ENCODE data around the gene GATA3.
"Not testable (repeated sequence)": the region's sequence is repeated elsewhere in the genome, so short reads cannot be mapped to it uniquely, and the experiment has no call there.

Gene GATA3

GRCh38 chr10:8054494-8055407 lies at the start of gene GATA3:
Gene GATA3 (plus strand): TSS chr10:8054688. CDS start chr10:8055656, 968 bp downstream.
- H3K4me1 Mint-ChIP-seq (ENCODE audit: low read depth), result peaks cover 54% of the 10 kb centered on the region
- no peaks in the 10 kb centered on the region for H3K9me3 Mint-ChIP-seq (ENCODE audit: low read depth)
- H3K27ac Mint-ChIP-seq, result peak within 1 kb of the TSS; percentile 97
- H3K27me3 Mint-ChIP-seq, result peaks cover 10% of the 10 kb centered on the region
- peaks cover 13% of the 10 kb centered on the region for H3K36me3 Mint-ChIP-seq
- peak within 1 kb of the TSS; percentile 98 for H3K4me3 Mint-ChIP-seq

GRCh38 chr10:8006274-8006999 lies 48.1 kb upstream of the GATA3 start:
- Mint-ChIP-seq H3K27me3 (no peaks in the 10 kb centered on the region), H3K4me1 (ENCODE audit: low read depth) (no peaks in the 10 kb centered on the region), H3K4me3 (no peak overlapping the region), H3K36me3 (peaks cover 31% of the 10 kb centered on the region), H3K27ac (no peak overlapping the region), H3K9me3 (ENCODE audit: low read depth) (peaks cover 17% of the 10 kb centered on the region)

GRCh38 chr10:8009031-8009430 lies 45.5 kb upstream of the GATA3 start:
- Mint-ChIP-seq H3K36me3 (peaks cover 16% of the 10 kb centered on the region), H3K27me3 (no peaks in the 10 kb centered on the region), H3K27ac (no peak overlapping the region), H3K4me1 (ENCODE audit: low read depth) (no peaks in the 10 kb centered on the region), H3K4me3 (no peak overlapping the region), H3K9me3 (ENCODE audit: low read depth) (no peaks in the 10 kb centered on the region)

- no peaks in the 10 kb centered on the region for H3K9me3 Mint-ChIP-seq (ENCODE audit: low read depth)
- H3K27me3 Mint-ChIP-seq, result no peaks in the 10 kb centered on the region
- no peak overlapping the region for H3K27ac Mint-ChIP-seq
- peaks cover 16% of the 10 kb centered on the region for H3K36me3 Mint-ChIP-seq
- H3K4me1 Mint-ChIP-seq (ENCODE audit: low read depth), result no peaks in the 10 kb centered on the region
- H3K4me3 Mint-ChIP-seq, result no peak overlapping the region
Observed at GRCh38 chr10:8013006-8013405, 41.5 kb upstream of the GATA3 start.

- Mint-ChIP-seq H3K4me1 (ENCODE audit: low read depth) (peaks cover 2% of the 10 kb centered on the region), H3K36me3 (peaks cover 16% of the 10 kb centered on the region), H3K27me3 (no peaks in the 10 kb centered on the region), H3K27ac (no peak overlapping the region), H3K9me3 (ENCODE audit: low read depth) (no peaks in the 10 kb centered on the region), H3K4me3 (no peak overlapping the region)
Observed at GRCh38 chr10:8013619-8014018, 40.9 kb upstream of the GATA3 start.

GRCh38 chr10:8014649-8015048 lies 39.8 kb upstream of the GATA3 start:
- H3K27me3 Mint-ChIP-seq, result no peaks in the 10 kb centered on the region
- H3K27ac Mint-ChIP-seq, result no peak overlapping the region
- no peak overlapping the region for H3K4me3 Mint-ChIP-seq
- H3K36me3 Mint-ChIP-seq, result peaks cover 16% of the 10 kb centered on the region
- no peaks in the 10 kb centered on the region for H3K9me3 Mint-ChIP-seq (ENCODE audit: low read depth)
- peaks cover 2% of the 10 kb centered on the region for H3K4me1 Mint-ChIP-seq (ENCODE audit: low read depth)

GRCh38 chr10:8017277-8017676 lies 37.2 kb upstream of the GATA3 start:
- H3K4me1 Mint-ChIP-seq (ENCODE audit: low read depth), result peaks cover 2% of the 10 kb centered on the region

GRCh38 chr10:8023321-8023720 lies 31.2 kb upstream of the GATA3 start:
- Mint-ChIP-seq H3K4me1 (ENCODE audit: low read depth) (peaks cover 5% of the 10 kb centered on the region), H3K27ac (no peak overlapping the region), H3K9me3 (ENCODE audit: low read depth) (no peaks in the 10 kb centered on the region), H3K36me3 (no peaks in the 10 kb centered on the region), H3K4me3 (no peak overlapping the region), H3K27me3 (peaks cover 6% of the 10 kb centered on the region)

More at GRCh38 chr10:8017277-8017676, 37.2 kb upstream of the GATA3 start:
- Mint-ChIP-seq H3K9me3 (ENCODE audit: low read depth) (no peaks in the 10 kb centered on the region), H3K36me3 (peaks cover 12% of the 10 kb centered on the region), H3K4me3 (no peak overlapping the region), H3K27ac (peak overlapping the region; percentile 12), H3K27me3 (no peaks in the 10 kb centered on the region)

- Mint-ChIP-seq H3K27me3 (peaks cover 6% of the 10 kb centered on the region), H3K27ac (no peak overlapping the region), H3K4me1 (ENCODE audit: low read depth) (peaks cover 3% of the 10 kb centered on the region), H3K4me3 (no peak overlapping the region), H3K9me3 (ENCODE audit: low read depth) (no peaks in the 10 kb centered on the region), H3K36me3 (no peaks in the 10 kb centered on the region)
Observed at GRCh38 chr10:8023851-8024250, 30.6 kb upstream of the GATA3 start.

GRCh38 chr10:8026349-8027259 lies 27.9 kb upstream of the GATA3 start:
- Mint-ChIP-seq H3K27me3 (peaks cover 11% of the 10 kb centered on the region), H3K4me1 (ENCODE audit: low read depth) (peaks cover 3% of the 10 kb centered on the region), H3K9me3 (ENCODE audit: low read depth) (no peaks in the 10 kb centered on the region), H3K4me3 (peak overlapping the region; percentile 61), H3K27ac (no peak overlapping the region), H3K36me3 (peaks cover 1% of the 10 kb centered on the region)

GRCh38 chr10:8031211-8031610 lies 23.3 kb upstream of the GATA3 start:
- Mint-ChIP-seq H3K4me1 (ENCODE audit: low read depth) (peaks cover 11% of the 10 kb centered on the region), H3K27me3 (peaks cover 23% of the 10 kb centered on the region)
- not testable (repeated sequence) for H3K4me3 Mint-ChIP-seq; H3K36me3 Mint-ChIP-seq; H3K9me3 Mint-ChIP-seq (ENCODE audit: low read depth); H3K27ac Mint-ChIP-seq

- Mint-ChIP-seq H3K4me1 (ENCODE audit: low read depth) (peaks cover 13% of the 10 kb centered on the region), H3K27me3 (peaks cover 28% of the 10 kb centered on the region), H3K27ac (no peak overlapping the region), H3K9me3 (ENCODE audit: low read depth) (no peaks in the 10 kb centered on the region), H3K36me3 (peaks cover 8% of the 10 kb centered on the region), H3K4me3 (no peak overlapping the region)
Observed at GRCh38 chr10:8032558-8032957, 21.9 kb upstream of the GATA3 start.

- H3K4me1 Mint-ChIP-seq (ENCODE audit: low read depth), result peaks cover 22% of the 10 kb centered on the region
- peaks cover 11% of the 10 kb centered on the region for H3K36me3 Mint-ChIP-seq
- H3K27me3 Mint-ChIP-seq, result peaks cover 39% of the 10 kb centered on the region
- peak overlapping the region; percentile 60 for H3K4me3 Mint-ChIP-seq
- H3K27ac Mint-ChIP-seq, result no peak overlapping the region
- H3K9me3 Mint-ChIP-seq (ENCODE audit: low read depth), result peaks cover 7% of the 10 kb centered on the region
Observed at GRCh38 chr10:8033812-8034465, 20.5 kb upstream of the GATA3 start.

- Mint-ChIP-seq H3K4me1 (ENCODE audit: low read depth) (peaks cover 26% of the 10 kb centered on the region), H3K27me3 (peaks cover 45% of the 10 kb centered on the region), H3K27ac (no peak overlapping the region), H3K36me3 (peaks cover 11% of the 10 kb centered on the region), H3K9me3 (ENCODE audit: low read depth) (peaks cover 7% of the 10 kb centered on the region), H3K4me3 (peak overlapping the region; percentile 60)
Observed at GRCh38 chr10:8034466-8035005, 20.0 kb upstream of the GATA3 start.
